OCI-LY7 (cell line): Measurements from ENCODE around the gene STMP1. TPM values are rescaled to one million over a fixed set of nuclear protein-coding genes. Genes with fewer than 3 reads are reported as not detected.

ENCODE experiments used
- Bru-seq: library from RNA; stranded (reverse); fragments of 400-500 nt; gene quantifications from one replicate; lab custom pipeline; 2021; lab: Mats Ljungman, UMichigan
- BruChase-seq, 2 experiments: library from RNA; stranded (reverse); fragments of 400-500 nt; gene quantifications; one replicate each; lab custom pipeline; 2021; lab: Mats Ljungman, UMichigan
- BruUV-seq: library from RNA; stranded (reverse); fragments of 400-500 nt; replicated peaks from 2 replicates; lab custom pipeline; 2021; lab: Mats Ljungman, UMichigan
- CTCF ChIA-PET: fragments of 300-600 bp; sonication (Branson Sonifier 250); formaldehyde crosslinking; loops from one replicate; lab custom pipeline; 2022; ENCODE audit warnings: antibody characterized with exemption; ENCODE audit not compliant: unreplicated experiment; lab: Charles Lee
- POLR2A ChIA-PET: fragments of 300-600 bp; sonication (Branson Sonifier 250); formaldehyde crosslinking; loops from one replicate; lab custom pipeline; 2022; ENCODE audit warnings: antibody characterized with exemption; lab: Charles Lee
- DNase-seq: peaks from one replicate; pipeline ENCODE4 v3.0.0-alpha.2; 2015; ENCODE audit warnings: low spot score
- H2AFZ ChIP-seq: fragments of 200-600 bp; sonication (generic), shearing (Covaris generic); 2 replicates; pipeline ENCODE4 v1.6.1; 2014; ENCODE audit warnings: mild to moderate bottlenecking, antibody characterized with exemption, low read length, moderate library complexity
- H3K27ac ChIP-seq: fragments of 200-600 bp; sonication (generic); 2 replicates; pipeline ENCODE4 v1.5.1; 2014; ENCODE audit warnings: mixed run types, low read depth, mild to moderate bottlenecking, moderate library complexity, low read length, inconsistent platforms; ENCODE audit not compliant: poor library complexity, severe bottlenecking
- H3K36me3 ChIP-seq: fragments of 200-600 bp; sonication (generic); 2 replicates; pipeline ENCODE4 v1.6.1; 2014; ENCODE audit warnings: mild to moderate bottlenecking, antibody characterized with exemption, low read length, moderate library complexity, mixed read lengths; ENCODE audit not compliant: insufficient read depth
- H3K4me1 ChIP-seq: fragments of 200-600 bp; sonication (generic); 2 replicates; pipeline ENCODE4 v1.5.1; 2014; ENCODE audit warnings: mild to moderate bottlenecking, low read length; ENCODE audit not compliant: insufficient read depth, poor library complexity, severe bottlenecking
- H3K4me2 ChIP-seq: fragments of 200-600 bp; sonication (generic); 2 replicates; pipeline ENCODE4 v1.6.1; 2014; ENCODE audit warnings: mild to moderate bottlenecking, low read length
- H3K4me3 ChIP-seq: fragments of 200-600 bp; sonication (generic); 2 replicates; pipeline ENCODE4 v1.5.1; 2014; ENCODE audit warnings: mild to moderate bottlenecking, low read depth, low read length; ENCODE audit not compliant: poor library complexity, severe bottlenecking
- H3K79me2 ChIP-seq: fragments of 200-600 bp; sonication (generic); 2 replicates; pipeline ENCODE4 v1.6.1; 2016; ENCODE audit warnings: low read depth, mild to moderate bottlenecking, low read length, moderate library complexity, mixed read lengths; ENCODE audit not compliant: insufficient read depth
- H3K9me2 ChIP-seq: fragments of 200-600 bp; sonication (generic); 2 replicates; pipeline ENCODE4 v1.6.1; 2016; ENCODE audit warnings: mild to moderate bottlenecking, low read length, mixed read lengths; ENCODE audit not compliant: insufficient read depth
- H3K9me3 ChIP-seq: fragments of 200-600 bp; sonication (generic); 2 replicates; pipeline ENCODE4 v1.6.1; 2014; ENCODE audit warnings: mild to moderate bottlenecking, mixed run types, low read length, mixed read lengths
- H4K20me1 ChIP-seq: fragments of 200-600 bp; sonication (generic); 2 replicates; pipeline ENCODE4 v1.6.1; 2014; ENCODE audit warnings: mild to moderate bottlenecking, antibody characterized with exemption, low read length, moderate library complexity, mixed read lengths; ENCODE audit not compliant: insufficient read depth
- CTCF ChIP-seq: fragments of 200-600 bp; sonication (generic); conservative IDR thresholded peaks from 2 replicates; pipeline ENCODE4 v1.5.1; 2014; ENCODE audit warnings: mild to moderate bottlenecking, antibody characterized with exemption, low read length, moderate library complexity, mixed read lengths
- EZH2phosphoT487 ChIP-seq: fragments of 200-600 bp; sonication (generic); IDR thresholded peaks from 2 replicates; pipeline ENCODE4 v1.6.1; 2018; ENCODE audit warnings: low read depth, borderline replicate concordance, mild to moderate bottlenecking, mixed run types, antibody characterized with exemption, low read length, moderate library complexity, mixed read lengths
- intact Hi-C: fragments of 100-400 bp; cut with micrococcal nuclease; formaldehyde crosslinking; loops from one replicate; pipeline ENCODE4 v1.10.0; 2022; ENCODE audit not compliant: unreplicated experiment
- long read RNA-seq: library from polyadenylated mRNA; stranded (forward); transcript quantifications from one replicate; pipeline ENCODE4 v2.0.0, GENCODE V29; 2022
- total RNA-seq, 2 experiments: library from RNA; depleted of rRNA in 1 of 2; stranded (reverse); fragments of >200 nt in 1 of 2; shearing (Covaris generic) in 1 of 2; gene quantifications; 2 replicates each; pipeline ENCODE4 v1.2.3, GENCODE V29; 2014 to 2022

The STMP1 gene
- total RNA-seq (2014; rRNA removed; shearing (Covaris generic)) (7.4 and 8.0 TPM in 2 replicates), total RNA-seq (2022) (24.4 and 29.7 TPM in 2 replicates), Bru-seq, nascent RNA (percentile 72 among the genes with signal in this experiment), BruChase-seq, experiment 1, labeled RNA remaining after a 6-hour chase (percentile 86 among the genes with signal in this experiment), BruChase-seq, experiment 2, labeled RNA remaining after a 2-hour chase (percentile 79 among the genes with signal in this experiment)
- long read RNA-seq, transcript STMP1-202 (3 exons, 2,450 nt) = major isoform, 51 of 59 reads
- long read RNA-seq, partial matches to known transcripts = 0 of 59 reads
- long read RNA-seq, other reads (novel, unspliced or antisense) = 6 of 59 reads

- Histone ChIP-seq H3K79me2 (peaks cover 17% of the 10 kb centered on the region; the same call in 1 of the 2 replicates), H3K4me3 (peak within 1 kb of the TSS; percentile 95), H4K20me1 (no peaks in the 10 kb centered on the region), H2AFZ (peak within 1 kb of the TSS; percentile 99), H3K36me3 (peaks cover 4% of the 10 kb centered on the region; the same call in 1 of the 2 replicates), H3K27ac (peak within 1 kb of the TSS; percentile 37), H3K9me2 (no peaks in the 10 kb centered on the region), H3K4me1 (peaks cover 19% of the 10 kb centered on the region), H3K9me3 (no peaks in the 10 kb centered on the region), H3K4me2 (peak within 1 kb of the TSS; percentile 96)
- TF ChIP-seq EZH2phosphoT487 (no peak), CTCF (0 out of 2 replicates have a peak, but pooled peaks have one; percentile 3)
- POLR2A ChIA-PET = interaction anchor here (0.6 to 2.2 kb wide), 6 partner anchors 13 to 276 kb away, joined by 3 to 5 read pairs (median 3); no protein-coding TSS in a partner anchor
- intact Hi-C loops = loop anchor here (5.0 to 10.0 kb wide), 4 partner anchors 150 to 678 kb away; partner anchors contain the start of genes AGBL3 and CNOT4
- peak; percentile 94 for DNase-seq
- no TSS peak for BruUV-seq
- CTCF ChIA-PET = interaction anchor here (0.6 kb wide), 1 partner anchor 17 kb away, joined by 3 read pairs; no protein-coding TSS in a partner anchor
Measured at GRCh38 chr7:135662373-135663114, at the start of gene STMP1. Gene STMP1, plus strand, starts transcription at chr7:135662514.

GRCh38 chr7:135616136-135616535 lies 46.2 kb upstream of the STMP1 start:
- no peak overlapping the region for H3K4me2 ChIP-seq
- DNase-seq = no peak
- CTCF ChIA-PET = no interaction called here
- POLR2A ChIA-PET = interaction anchor here (0.5 kb wide), 1 partner anchor 268 kb away, joined by 3 read pairs; no protein-coding TSS in a partner anchor
- no peak overlapping the region for H3K4me3 ChIP-seq
- H3K36me3 ChIP-seq = peaks cover 96% of the 10 kb centered on the region
- no peaks in the 10 kb centered on the region for H3K4me1 ChIP-seq
- intact Hi-C loops = no loop called here
- no peak overlapping the region for H2AFZ ChIP-seq
- BruUV-seq = no TSS peak
- no peaks in the 10 kb centered on the region for H3K79me2 ChIP-seq
- TF ChIP-seq CTCF (no peak), EZH2phosphoT487 (no peak)
- H3K27ac ChIP-seq = no peak overlapping the region
- H4K20me1 ChIP-seq = no peaks in the 10 kb centered on the region
- H3K9me3 ChIP-seq = no peaks in the 10 kb centered on the region
- H3K9me2 ChIP-seq = no peaks in the 10 kb centered on the region
